DMS 273 (cell line): ENCODE data around the gene KCTD19.

Source experiments
- DNase-seq: peaks from one replicate; lab custom pipeline; 2025; ENCODE audit not compliant: unreplicated experiment; lab: John Stamatoyannopoulos, UW

Gene KCTD19

GRCh38 chr16:67326115-67326471 lies 448 bp downstream of the KCTD19 start:
- DNase-seq, result no peak

- no peak for DNase-seq
Measured at GRCh38 chr16:67317853-67318252, 8.7 kb downstream of the KCTD19 start.

- no peak for DNase-seq
Measured at GRCh38 chr16:67312719-67313118, 13.8 kb downstream of the KCTD19 start.

- no peak for DNase-seq
Measured at GRCh38 chr16:67311607-67312488, 14.7 kb downstream of the KCTD19 start.

GRCh38 chr16:67310561-67310960 lies 16.0 kb downstream of the KCTD19 start:
- DNase-seq, result no peak

- DNase-seq, result no peak
Measured at GRCh38 chr16:67305216-67306071, 21.1 kb downstream of the KCTD19 start.

- no peak for DNase-seq
Measured at GRCh38 chr16:67304020-67304419, 22.5 kb downstream of the KCTD19 start.

- no peak for DNase-seq
Measured at GRCh38 chr16:67302970-67303369, 23.6 kb downstream of the KCTD19 start.

GRCh38 chr16:67302076-67302475 lies 24.5 kb downstream of the KCTD19 start:
- no peak for DNase-seq

- peak; percentile 27 for DNase-seq
Measured at GRCh38 chr16:67301080-67301782, 25.3 kb downstream of the KCTD19 start.

- DNase-seq, result no peak
Measured at GRCh38 chr16:67299269-67299668, 27.3 kb downstream of the KCTD19 start.

- DNase-seq, result no peak
Measured at GRCh38 chr16:67298277-67298676, 28.3 kb downstream of the KCTD19 start.

- DNase-seq, result no peak
Measured at GRCh38 chr16:67296420-67296819, 30.1 kb downstream of the KCTD19 start.

- DNase-seq, result peak; percentile 49
Measured at GRCh38 chr16:67294938-67295361, 31.6 kb downstream of the KCTD19 start.

GRCh38 chr16:67294171-67294757 lies 32.3 kb downstream of the KCTD19 start:
- no peak for DNase-seq

- DNase-seq, result no peak
Measured at GRCh38 chr16:67291461-67291860, 35.1 kb downstream of the KCTD19 start.

GRCh38 chr16:67287960-67288359 lies 38.6 kb downstream of the KCTD19 start:
- no peak for DNase-seq

GRCh38 chr16:67286441-67287235 lies 39.9 kb downstream of the KCTD19 start:
- DNase-seq, result no peak

GRCh38 chr16:67284699-67285646 lies 41.6 kb downstream of the KCTD19 start:
- peak; percentile 65 for DNase-seq
